Measurements from ENCODE around the gene CARNS1.

DNA sequence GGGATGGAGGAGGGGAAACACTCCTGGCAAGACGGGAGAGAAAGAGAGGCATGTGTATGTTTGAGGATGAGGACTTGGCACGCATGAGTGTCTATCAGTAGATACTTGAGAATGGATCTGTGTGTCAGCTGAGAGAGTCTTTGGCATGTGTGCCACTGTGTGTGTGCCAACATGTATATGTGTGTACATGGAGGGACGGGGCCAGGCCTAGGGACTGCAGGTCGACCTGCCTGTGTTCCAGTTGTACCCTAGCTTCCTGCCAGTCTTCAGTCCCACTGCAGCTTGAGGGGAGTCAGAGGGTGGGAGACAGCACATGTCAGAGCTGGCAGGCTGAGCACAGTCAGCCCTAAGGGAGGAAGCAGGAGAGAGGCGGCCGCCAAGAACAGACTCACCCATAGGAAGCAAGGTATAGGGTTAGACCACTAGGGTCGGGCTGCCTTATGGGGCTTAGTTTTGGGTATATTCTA, 47.7 kb upstream of the CARNS1 start:
- TF ChIP-seq POLR2A (IDR thresholded peaks at IDR 0.05) (no peak), POLR2AphosphoS5 (IDR thresholded peaks at IDR 0.05) (no peak), EP300 (IDR thresholded peaks at IDR 0.05) (no peak)
- TF ChIP-seq, protein P1, sequence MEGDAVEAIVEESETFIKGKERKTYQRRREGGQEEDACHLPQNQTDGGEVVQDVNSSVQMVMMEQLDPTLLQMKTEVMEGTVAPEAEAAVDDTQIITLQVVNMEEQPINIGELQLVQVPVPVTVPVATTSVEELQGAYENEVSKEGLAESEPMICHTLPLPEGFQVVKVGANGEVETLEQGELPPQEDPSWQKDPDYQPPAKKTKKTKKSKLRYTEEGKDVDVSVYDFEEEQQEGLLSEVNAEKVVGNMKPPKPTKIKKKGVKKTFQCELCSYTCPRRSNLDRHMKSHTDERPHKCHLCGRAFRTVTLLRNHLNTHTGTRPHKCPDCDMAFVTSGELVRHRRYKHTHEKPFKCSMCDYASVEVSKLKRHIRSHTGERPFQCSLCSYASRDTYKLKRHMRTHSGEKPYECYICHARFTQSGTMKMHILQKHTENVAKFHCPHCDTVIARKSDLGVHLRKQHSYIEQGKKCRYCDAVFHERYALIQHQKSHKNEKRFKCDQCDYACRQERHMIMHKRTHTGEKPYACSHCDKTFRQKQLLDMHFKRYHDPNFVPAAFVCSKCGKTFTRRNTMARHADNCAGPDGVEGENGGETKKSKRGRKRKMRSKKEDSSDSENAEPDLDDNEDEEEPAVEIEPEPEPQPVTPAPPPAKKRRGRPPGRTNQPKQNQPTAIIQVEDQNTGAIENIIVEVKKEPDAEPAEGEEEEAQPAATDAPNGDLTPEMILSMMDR (IDR thresholded peaks at IDR 0.05): no peak

All from upper lobe of left lung (tissue), 4 donors.